HG02884 (cell line): ENCODE results near the gene TST.

Experiments
- ATAC-seq: cut with Tn5 transposase; IDR thresholded peaks from one replicate; pipeline ENCODE4 v1.9.1; 2021; ENCODE audit warnings: mild to moderate bottlenecking, moderate library complexity; ENCODE audit not compliant: unreplicated experiment

TST gene

GRCh38 chr22:36988075-36988832, 31.0 kb downstream of the TST start:
- no peak for ATAC-seq

GRCh38 chr22:36986242-36986821, 32.9 kb downstream of the TST start:
- no peak for ATAC-seq

- ATAC-seq = no peak
These were observed 33.9 kb downstream of the TST start for GRCh38 chr22:36985211-36985889.

- ATAC-seq = no peak
These were observed 37.1 kb downstream of the TST start for GRCh38 chr22:36982136-36982535.

- no peak for ATAC-seq
These were observed 37.9 kb downstream of the TST start for GRCh38 chr22:36981247-36981775.

GRCh38 chr22:36979016-36979910, 40.0 kb downstream of the TST start:
- ATAC-seq = no peak

GRCh38 chr22:36977947-36978660, 41.1 kb downstream of the TST start:
- ATAC-seq = no peak

- ATAC-seq = no peak
These were observed 41.8 kb downstream of the TST start for GRCh38 chr22:36977401-36977861.

- ATAC-seq = no peak
These were observed 42.6 kb downstream of the TST start for GRCh38 chr22:36976606-36977005.

GRCh38 chr22:36971341-36972125, 47.7 kb downstream of the TST start:
- no peak for ATAC-seq

- ATAC-seq = no peak
These were observed 50.8 kb downstream of the TST start for GRCh38 chr22:36968249-36968964.

GRCh38 chr22:36966851-36967540, 52.3 kb downstream of the TST start:
- no peak for ATAC-seq

- ATAC-seq = no peak
These were observed 53.6 kb downstream of the TST start for GRCh38 chr22:36965696-36966095.

- ATAC-seq = no peak
These were observed 55.1 kb downstream of the TST start for GRCh38 chr22:36964106-36964505.

GRCh38 chr22:36963302-36963701, 55.9 kb downstream of the TST start:
- no peak for ATAC-seq

- no peak for ATAC-seq
These were observed 57.6 kb downstream of the TST start for GRCh38 chr22:36961626-36962025.
